GM23338 (cell line): ENCODE results near the gene KHDC3L. TPM values are rescaled to one million over a fixed set of nuclear protein-coding genes. Genes with fewer than 3 reads are reported as not detected.

Experiments used
- ATAC-seq: fragments of 200-7000 bp; cut with Tn5 transposase; 3 replicates; pipeline ENCODE4 v1.9.1; 2020
- DNase-seq: peaks from one replicate; pipeline ENCODE4 v3.0.0-alpha.2; 2015; ENCODE audit warnings: low spot score
- H2AFZ ChIP-seq: fragments of 200-600 bp; sonication (generic); 2 replicates; pipeline ENCODE4 v1.8.0; 2016; ENCODE audit warnings: antibody characterized with exemption, mild to moderate bottlenecking, moderate library complexity
- H3F3A ChIP-seq: fragments of 200-600 bp; sonication (generic); replicated peaks from 2 replicates; pipeline ENCODE4 v1.8.0; 2017; ENCODE audit warnings: antibody characterized with exemption, mixed run types, low read depth
- H3K27ac ChIP-seq: fragments of 200-600 bp; sonication (generic); 2 replicates; pipeline ENCODE4 v1.6.1; 2016; ENCODE audit warnings: low read depth
- H3K27me3 ChIP-seq: fragments of 200-600 bp; sonication (generic); 2 replicates; pipeline ENCODE4 v1.8.0; 2016; ENCODE audit warnings: mild to moderate bottlenecking, mixed run types, moderate library complexity; ENCODE audit not compliant: insufficient read depth
- H3K36me3 ChIP-seq: fragments of 200-600 bp; sonication (generic); 2 replicates; pipeline ENCODE4 v1.8.0; 2016; ENCODE audit warnings: mild to moderate bottlenecking; ENCODE audit not compliant: insufficient read depth
- H3K4me1 ChIP-seq: fragments of 200-600 bp; sonication (generic); 2 replicates; pipeline ENCODE4 v1.8.0; 2016; ENCODE audit warnings: mild to moderate bottlenecking, moderate library complexity; ENCODE audit not compliant: insufficient read depth
- H3K4me2 ChIP-seq: fragments of 200-600 bp; sonication (generic); 2 replicates; pipeline ENCODE4 v1.7.1; 2017; ENCODE audit warnings: mixed run types
- H3K4me3 ChIP-seq: fragments of 200-600 bp; sonication (generic); 2 replicates; pipeline ENCODE4 v1.6.1; 2016; ENCODE audit warnings: mixed run types
- H3K79me2 ChIP-seq: fragments of 200-600 bp; sonication (generic); replicated peaks from 2 replicates; pipeline ENCODE4 v1.8.0; 2017; ENCODE audit warnings: mild to moderate bottlenecking; ENCODE audit not compliant: insufficient read depth
- H3K9me2 ChIP-seq: fragments of 200-600 bp; sonication (generic); 2 replicates; pipeline ENCODE4 v1.8.0; 2017; ENCODE audit not compliant: insufficient read depth
- H4K20me1 ChIP-seq: fragments of 200-600 bp; sonication (generic); replicated peaks from 2 replicates; pipeline ENCODE4 v1.8.0; 2017; ENCODE audit warnings: mild to moderate bottlenecking; ENCODE audit not compliant: insufficient read depth
- H3K27ac Mint-ChIP-seq: 2 replicates; pipeline ENCODE4 v1.8.0; 2020; ENCODE audit warnings: inconsistent platforms, mild to moderate bottlenecking, moderate library complexity, mixed read lengths
- H3K27me3 Mint-ChIP-seq: 3 replicates; pipeline ENCODE4 v1.8.0; 2022; ENCODE audit warnings: low read depth, mild to moderate bottlenecking, moderate library complexity, mixed read lengths, inconsistent platforms; ENCODE audit not compliant: insufficient read depth, poor library complexity
- H3K36me3 Mint-ChIP-seq: 3 replicates; pipeline ENCODE4 v1.8.0; 2021; ENCODE audit warnings: low read depth, mild to moderate bottlenecking, inconsistent platforms, moderate library complexity, mixed read lengths
- H3K4me1 Mint-ChIP-seq: 3 replicates; pipeline ENCODE4 v1.8.0; 2020; ENCODE audit warnings: mild to moderate bottlenecking, inconsistent platforms, mixed read lengths
- H3K4me3 Mint-ChIP-seq: 3 replicates; pipeline ENCODE4 v1.8.0; 2021; ENCODE audit warnings: moderate library complexity, mild to moderate bottlenecking, inconsistent platforms, mixed read lengths
- H3K9me3 Mint-ChIP-seq: 3 replicates; pipeline ENCODE4 v1.8.0; 2020; ENCODE audit warnings: moderate library complexity, mild to moderate bottlenecking, inconsistent platforms, mixed read lengths
- CREB1 ChIP-seq: fragments of 250-450 bp; sonication (Bioruptor Pico); IDR thresholded peaks from 2 replicates; pipeline ENCODE4 v1.5.0; 2020; ENCODE audit warnings: low read depth, mild to moderate bottlenecking, moderate library complexity
- EZH2 ChIP-seq: fragments of 200-600 bp; sonication (generic); IDR thresholded peaks from one replicate; pipeline ENCODE4 v1.8.0; 2017; ENCODE audit warnings: antibody characterized with exemption, mild to moderate bottlenecking, low read depth; ENCODE audit not compliant: unreplicated experiment
- EZH2phosphoT487 ChIP-seq: fragments of 200-600 bp; sonication (generic); IDR thresholded peaks from one replicate; pipeline ENCODE4 v1.8.1; 2018; ENCODE audit warnings: antibody characterized with exemption; ENCODE audit not compliant: unreplicated experiment
- JUNB ChIP-seq: IDR thresholded peaks from one replicate; pipeline ENCODE4 v1.6.1; 2016; ENCODE audit warnings: antibody characterized with exemption; ENCODE audit not compliant: unreplicated experiment
- NANOG ChIP-seq: IDR thresholded peaks from 2 replicates; pipeline ENCODE4 v1.6.1; 2016; ENCODE audit warnings: antibody characterized with exemption, borderline replicate concordance
- POLR2AphosphoS5 ChIP-seq: IDR thresholded peaks from 2 replicates; pipeline ENCODE4 v1.6.1; 2016; ENCODE audit warnings: antibody characterized with exemption, low read depth
- STAT1 ChIP-seq: IDR thresholded peaks from one replicate; pipeline ENCODE4 v1.6.1; 2016; ENCODE audit warnings: antibody characterized with exemption; ENCODE audit not compliant: unreplicated experiment
- ZNF114 ChIP-seq: fragments of 250-450 bp; sonication (Bioruptor Pico); IDR thresholded peaks from 2 replicates; pipeline ENCODE4 v1.5.0; 2020; ENCODE audit warnings: mild to moderate bottlenecking, moderate library complexity
- ZNF331 ChIP-seq: fragments of 250-450 bp; sonication (Bioruptor Pico); IDR thresholded peaks from 2 replicates; pipeline ENCODE4 v1.5.0; 2020; ENCODE audit warnings: low read depth, mild to moderate bottlenecking, moderate library complexity
- ZNF462 ChIP-seq: fragments of 250-450 bp; sonication (Bioruptor Pico); IDR thresholded peaks from 2 replicates; pipeline ENCODE4 v1.5.0; 2020; ENCODE audit warnings: mild to moderate bottlenecking, moderate library complexity
- polyA plus RNA-seq: library from polyadenylated mRNA; unstranded; fragments of >200 nt; fragmentation: Nextera tagmentation; extraction: Ambion mirVana; gene quantifications from 2 replicates; pipeline ENCODE4 v1.2.1, GENCODE V29; 2016
- total RNA-seq: library from RNA; depleted of rRNA; stranded (reverse); fragments of >200 nt; shearing (Covaris generic); gene quantifications from 2 replicates; pipeline ENCODE4 v1.2.3, GENCODE V29; 2014
- TF ChIP-seq, protein P1 (sequence below): IDR thresholded peaks from 2 replicates; pipeline ENCODE4 v1.6.1; 2016; ENCODE audit warnings: antibody characterized with exemption
- TF ChIP-seq, protein P2 (sequence below): IDR thresholded peaks from one replicate; pipeline ENCODE4 v1.6.1; 2018; ENCODE audit warnings: antibody characterized with exemption; ENCODE audit not compliant: unreplicated experiment
- TF ChIP-seq, protein P3 (sequence below), 2 experiments: fragments of 200-600 bp in 1 of 2; sonication (generic) in 1 of 2; conservative IDR thresholded peaks; 2 replicates each; pipeline versions ENCODE4 v1.5.1 to v1.6.1; 2016 to 2017; ENCODE audit warnings: antibody characterized with exemption in 2 of 2, low read depth in 2 of 2, mild to moderate bottlenecking in 2 of 2, moderate library complexity in 1 of 2

The KHDC3L gene
- total and polyA plus RNA-seq, 2 experiments from 2014 or later: not detected

GRCh38 chr6:73342174-73342573 lies 20.3 kb upstream of the KHDC3L start:
- peaks cover 5% of the 10 kb centered on the region for H3K27me3 Mint-ChIP-seq
- H3K9me3 Mint-ChIP-seq: no peaks in the 10 kb centered on the region; the same call in 2 of the 3 replicates
- no peaks in the 10 kb centered on the region for H3K36me3 ChIP-seq
- TF ChIP-seq ZNF462 (CRISPR knock-in tag): no peak
- TF ChIP-seq NANOG: no peak
- no peak for TF ChIP-seq EZH2phosphoT487
- TF ChIP-seq, protein P1, sequence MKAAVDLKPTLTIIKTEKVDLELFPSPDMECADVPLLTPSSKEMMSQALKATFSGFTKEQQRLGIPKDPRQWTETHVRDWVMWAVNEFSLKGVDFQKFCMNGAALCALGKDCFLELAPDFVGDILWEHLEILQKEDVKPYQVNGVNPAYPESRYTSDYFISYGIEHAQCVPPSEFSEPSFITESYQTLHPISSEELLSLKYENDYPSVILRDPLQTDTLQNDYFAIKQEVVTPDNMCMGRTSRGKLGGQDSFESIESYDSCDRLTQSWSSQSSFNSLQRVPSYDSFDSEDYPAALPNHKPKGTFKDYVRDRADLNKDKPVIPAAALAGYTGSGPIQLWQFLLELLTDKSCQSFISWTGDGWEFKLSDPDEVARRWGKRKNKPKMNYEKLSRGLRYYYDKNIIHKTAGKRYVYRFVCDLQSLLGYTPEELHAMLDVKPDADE: no peak
- TF ChIP-seq JUNB: no peak
- no peak for TF ChIP-seq STAT1
- TF ChIP-seq, protein P2, sequence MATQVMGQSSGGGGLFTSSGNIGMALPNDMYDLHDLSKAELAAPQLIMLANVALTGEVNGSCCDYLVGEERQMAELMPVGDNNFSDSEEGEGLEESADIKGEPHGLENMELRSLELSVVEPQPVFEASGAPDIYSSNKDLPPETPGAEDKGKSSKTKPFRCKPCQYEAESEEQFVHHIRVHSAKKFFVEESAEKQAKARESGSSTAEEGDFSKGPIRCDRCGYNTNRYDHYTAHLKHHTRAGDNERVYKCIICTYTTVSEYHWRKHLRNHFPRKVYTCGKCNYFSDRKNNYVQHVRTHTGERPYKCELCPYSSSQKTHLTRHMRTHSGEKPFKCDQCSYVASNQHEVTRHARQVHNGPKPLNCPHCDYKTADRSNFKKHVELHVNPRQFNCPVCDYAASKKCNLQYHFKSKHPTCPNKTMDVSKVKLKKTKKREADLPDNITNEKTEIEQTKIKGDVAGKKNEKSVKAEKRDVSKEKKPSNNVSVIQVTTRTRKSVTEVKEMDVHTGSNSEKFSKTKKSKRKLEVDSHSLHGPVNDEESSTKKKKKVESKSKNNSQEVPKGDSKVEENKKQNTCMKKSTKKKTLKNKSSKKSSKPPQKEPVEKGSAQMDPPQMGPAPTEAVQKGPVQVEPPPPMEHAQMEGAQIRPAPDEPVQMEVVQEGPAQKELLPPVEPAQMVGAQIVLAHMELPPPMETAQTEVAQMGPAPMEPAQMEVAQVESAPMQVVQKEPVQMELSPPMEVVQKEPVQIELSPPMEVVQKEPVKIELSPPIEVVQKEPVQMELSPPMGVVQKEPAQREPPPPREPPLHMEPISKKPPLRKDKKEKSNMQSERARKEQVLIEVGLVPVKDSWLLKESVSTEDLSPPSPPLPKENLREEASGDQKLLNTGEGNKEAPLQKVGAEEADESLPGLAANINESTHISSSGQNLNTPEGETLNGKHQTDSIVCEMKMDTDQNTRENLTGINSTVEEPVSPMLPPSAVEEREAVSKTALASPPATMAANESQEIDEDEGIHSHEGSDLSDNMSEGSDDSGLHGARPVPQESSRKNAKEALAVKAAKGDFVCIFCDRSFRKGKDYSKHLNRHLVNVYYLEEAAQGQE: no peak
- no peak for TF ChIP-seq CREB1 (CRISPR knock-in tag)
- TF ChIP-seq ZNF331 (CRISPR knock-in tag): no peak
- no peak for TF ChIP-seq EZH2
- no peak for TF ChIP-seq POLR2AphosphoS5
- TF ChIP-seq, protein P3, sequence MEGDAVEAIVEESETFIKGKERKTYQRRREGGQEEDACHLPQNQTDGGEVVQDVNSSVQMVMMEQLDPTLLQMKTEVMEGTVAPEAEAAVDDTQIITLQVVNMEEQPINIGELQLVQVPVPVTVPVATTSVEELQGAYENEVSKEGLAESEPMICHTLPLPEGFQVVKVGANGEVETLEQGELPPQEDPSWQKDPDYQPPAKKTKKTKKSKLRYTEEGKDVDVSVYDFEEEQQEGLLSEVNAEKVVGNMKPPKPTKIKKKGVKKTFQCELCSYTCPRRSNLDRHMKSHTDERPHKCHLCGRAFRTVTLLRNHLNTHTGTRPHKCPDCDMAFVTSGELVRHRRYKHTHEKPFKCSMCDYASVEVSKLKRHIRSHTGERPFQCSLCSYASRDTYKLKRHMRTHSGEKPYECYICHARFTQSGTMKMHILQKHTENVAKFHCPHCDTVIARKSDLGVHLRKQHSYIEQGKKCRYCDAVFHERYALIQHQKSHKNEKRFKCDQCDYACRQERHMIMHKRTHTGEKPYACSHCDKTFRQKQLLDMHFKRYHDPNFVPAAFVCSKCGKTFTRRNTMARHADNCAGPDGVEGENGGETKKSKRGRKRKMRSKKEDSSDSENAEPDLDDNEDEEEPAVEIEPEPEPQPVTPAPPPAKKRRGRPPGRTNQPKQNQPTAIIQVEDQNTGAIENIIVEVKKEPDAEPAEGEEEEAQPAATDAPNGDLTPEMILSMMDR (conservative IDR thresholded peaks at IDR 0.05; ENCODE audit: low read depth in 2 of 2): no peak
- no peak for TF ChIP-seq ZNF114 (CRISPR knock-in tag)
- no peaks in the 10 kb centered on the region for H4K20me1 ChIP-seq
- H3K4me1 ChIP-seq: peaks cover 10% of the 10 kb centered on the region; the same call in 1 of the 2 replicates
- no peak overlapping the region for H3K27ac ChIP-seq
- ATAC-seq: no peak
- no peak overlapping the region for H3K4me2 ChIP-seq
- H3F3A ChIP-seq: no peaks in the 10 kb centered on the region
- no peak overlapping the region for H2AFZ ChIP-seq
- H3K4me3 ChIP-seq: no peak overlapping the region
- no peak for DNase-seq
- no peak overlapping the region for H3K4me3 Mint-ChIP-seq
- no peak overlapping the region for H3K27ac Mint-ChIP-seq
- no peaks in the 10 kb centered on the region; the same call in 2 of the 3 replicates for H3K36me3 Mint-ChIP-seq
- peaks cover 13% of the 10 kb centered on the region for H3K4me1 Mint-ChIP-seq
- H3K27me3 ChIP-seq: no peaks in the 10 kb centered on the region
- H3K9me2 ChIP-seq: no peaks in the 10 kb centered on the region
- H3K79me2 ChIP-seq: no peaks in the 10 kb centered on the region
